OCI-LY7 (cell line): ENCODE measurements around the gene TRMU. TPM values are rescaled to one million over a fixed set of nuclear protein-coding genes. Genes with fewer than 3 reads are reported as not detected.
"Not testable (repeated sequence)": the region's sequence is repeated elsewhere in the genome, so short reads cannot be mapped to it uniquely, and the experiment has no call there.

Source experiments
- BruUV-seq: library from RNA; stranded (reverse); fragments of 400-500 nt; replicated peaks from 2 replicates; lab custom pipeline; 2021; lab: Mats Ljungman, UMichigan
- CTCF ChIA-PET: fragments of 300-600 bp; sonication (Branson Sonifier 250); formaldehyde crosslinking; loops from one replicate; lab custom pipeline; 2022; ENCODE audit warnings: antibody characterized with exemption; ENCODE audit not compliant: unreplicated experiment; lab: Charles Lee
- POLR2A ChIA-PET: fragments of 300-600 bp; sonication (Branson Sonifier 250); formaldehyde crosslinking; loops from one replicate; lab custom pipeline; 2022; ENCODE audit warnings: antibody characterized with exemption; lab: Charles Lee
- DNase-seq: peaks from one replicate; pipeline ENCODE4 v3.0.0-alpha.2; 2015; ENCODE audit warnings: low spot score
- H2AFZ ChIP-seq: fragments of 200-600 bp; sonication (generic), shearing (Covaris generic); 2 replicates; pipeline ENCODE4 v1.6.1; 2014; ENCODE audit warnings: mild to moderate bottlenecking, antibody characterized with exemption, low read length, moderate library complexity
- H3K27ac ChIP-seq: fragments of 200-600 bp; sonication (generic); 2 replicates; pipeline ENCODE4 v1.5.1; 2014; ENCODE audit warnings: mixed run types, low read depth, mild to moderate bottlenecking, moderate library complexity, low read length, inconsistent platforms; ENCODE audit not compliant: poor library complexity, severe bottlenecking
- H3K36me3 ChIP-seq: fragments of 200-600 bp; sonication (generic); 2 replicates; pipeline ENCODE4 v1.6.1; 2014; ENCODE audit warnings: mild to moderate bottlenecking, antibody characterized with exemption, low read length, moderate library complexity, mixed read lengths; ENCODE audit not compliant: insufficient read depth
- H3K4me1 ChIP-seq: fragments of 200-600 bp; sonication (generic); 2 replicates; pipeline ENCODE4 v1.5.1; 2014; ENCODE audit warnings: mild to moderate bottlenecking, low read length; ENCODE audit not compliant: insufficient read depth, poor library complexity, severe bottlenecking
- H3K4me2 ChIP-seq: fragments of 200-600 bp; sonication (generic); 2 replicates; pipeline ENCODE4 v1.6.1; 2014; ENCODE audit warnings: mild to moderate bottlenecking, low read length
- H3K4me3 ChIP-seq: fragments of 200-600 bp; sonication (generic); 2 replicates; pipeline ENCODE4 v1.5.1; 2014; ENCODE audit warnings: mild to moderate bottlenecking, low read depth, low read length; ENCODE audit not compliant: poor library complexity, severe bottlenecking
- H3K79me2 ChIP-seq: fragments of 200-600 bp; sonication (generic); 2 replicates; pipeline ENCODE4 v1.6.1; 2016; ENCODE audit warnings: low read depth, mild to moderate bottlenecking, low read length, moderate library complexity, mixed read lengths; ENCODE audit not compliant: insufficient read depth
- H3K9me2 ChIP-seq: fragments of 200-600 bp; sonication (generic); 2 replicates; pipeline ENCODE4 v1.6.1; 2016; ENCODE audit warnings: mild to moderate bottlenecking, low read length, mixed read lengths; ENCODE audit not compliant: insufficient read depth
- H3K9me3 ChIP-seq: fragments of 200-600 bp; sonication (generic); 2 replicates; pipeline ENCODE4 v1.6.1; 2014; ENCODE audit warnings: mild to moderate bottlenecking, mixed run types, low read length, mixed read lengths
- H4K20me1 ChIP-seq: fragments of 200-600 bp; sonication (generic); 2 replicates; pipeline ENCODE4 v1.6.1; 2014; ENCODE audit warnings: mild to moderate bottlenecking, antibody characterized with exemption, low read length, moderate library complexity, mixed read lengths; ENCODE audit not compliant: insufficient read depth
- EZH2phosphoT487 ChIP-seq: fragments of 200-600 bp; sonication (generic); IDR thresholded peaks from 2 replicates; pipeline ENCODE4 v1.6.1; 2018; ENCODE audit warnings: low read depth, borderline replicate concordance, mild to moderate bottlenecking, mixed run types, antibody characterized with exemption, low read length, moderate library complexity, mixed read lengths
- intact Hi-C: fragments of 100-400 bp; cut with micrococcal nuclease; formaldehyde crosslinking; loops from one replicate; pipeline ENCODE4 v1.10.0; 2022; ENCODE audit not compliant: unreplicated experiment
- total RNA-seq, 2 experiments: library from RNA; depleted of rRNA in 1 of 2; stranded (reverse); fragments of >200 nt in 1 of 2; shearing (Covaris generic) in 1 of 2; gene quantifications; 2 replicates each; pipeline ENCODE4 v1.2.3, GENCODE V29; 2014 to 2022
- TF ChIP-seq, protein P1 (sequence below): fragments of 200-600 bp; sonication (generic); conservative IDR thresholded peaks from 2 replicates; pipeline ENCODE4 v1.5.1; 2014; ENCODE audit warnings: mild to moderate bottlenecking, antibody characterized with exemption, low read length, moderate library complexity, mixed read lengths

TRMU gene
- total RNA-seq, 2 experiments from 2014 or later = 88.2 to 121 TPM

DNA sequence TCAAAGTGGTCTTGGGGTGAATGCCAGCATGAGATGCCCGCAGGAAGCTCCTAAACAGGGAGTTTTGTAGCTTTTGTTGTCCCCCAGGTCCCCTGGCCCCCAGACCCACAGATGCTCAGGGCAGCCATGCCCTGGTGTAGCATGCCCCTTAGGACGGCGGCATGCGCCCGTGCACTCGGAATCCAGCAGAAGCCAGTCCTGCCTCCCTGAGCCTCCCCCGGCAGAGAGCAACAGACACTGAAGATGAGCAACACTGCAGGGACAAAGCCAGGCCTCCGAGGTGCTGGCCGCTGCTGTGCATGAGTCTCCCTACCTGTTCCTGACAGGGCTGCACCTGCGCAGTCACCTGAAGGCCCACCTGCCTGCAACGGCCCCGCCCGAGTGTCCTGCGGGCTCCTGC is 59.1 kb downstream of the TRMU start:
- no peak overlapping the region for H2AFZ ChIP-seq
- POLR2A ChIA-PET = no interaction called here
- no peak overlapping the region for H3K4me2 ChIP-seq
- H3K9me2 ChIP-seq = no peaks in the 10 kb centered on the region
- H3K4me3 ChIP-seq = no peak overlapping the region
- no peaks in the 10 kb centered on the region for H3K36me3 ChIP-seq
- no TSS peak for BruUV-seq
- CTCF ChIA-PET = no interaction called here
- no peak for DNase-seq
- no peak for TF ChIP-seq EZH2phosphoT487
- TF ChIP-seq, protein P1, sequence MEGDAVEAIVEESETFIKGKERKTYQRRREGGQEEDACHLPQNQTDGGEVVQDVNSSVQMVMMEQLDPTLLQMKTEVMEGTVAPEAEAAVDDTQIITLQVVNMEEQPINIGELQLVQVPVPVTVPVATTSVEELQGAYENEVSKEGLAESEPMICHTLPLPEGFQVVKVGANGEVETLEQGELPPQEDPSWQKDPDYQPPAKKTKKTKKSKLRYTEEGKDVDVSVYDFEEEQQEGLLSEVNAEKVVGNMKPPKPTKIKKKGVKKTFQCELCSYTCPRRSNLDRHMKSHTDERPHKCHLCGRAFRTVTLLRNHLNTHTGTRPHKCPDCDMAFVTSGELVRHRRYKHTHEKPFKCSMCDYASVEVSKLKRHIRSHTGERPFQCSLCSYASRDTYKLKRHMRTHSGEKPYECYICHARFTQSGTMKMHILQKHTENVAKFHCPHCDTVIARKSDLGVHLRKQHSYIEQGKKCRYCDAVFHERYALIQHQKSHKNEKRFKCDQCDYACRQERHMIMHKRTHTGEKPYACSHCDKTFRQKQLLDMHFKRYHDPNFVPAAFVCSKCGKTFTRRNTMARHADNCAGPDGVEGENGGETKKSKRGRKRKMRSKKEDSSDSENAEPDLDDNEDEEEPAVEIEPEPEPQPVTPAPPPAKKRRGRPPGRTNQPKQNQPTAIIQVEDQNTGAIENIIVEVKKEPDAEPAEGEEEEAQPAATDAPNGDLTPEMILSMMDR = no peak
- H3K4me1 ChIP-seq = no peaks in the 10 kb centered on the region
- no peaks in the 10 kb centered on the region for H3K9me3 ChIP-seq
- H3K79me2 ChIP-seq = no peaks in the 10 kb centered on the region
- intact Hi-C loops = no loop called here
- H4K20me1 ChIP-seq = no peaks in the 10 kb centered on the region
- no peak overlapping the region for H3K27ac ChIP-seq

DNA sequence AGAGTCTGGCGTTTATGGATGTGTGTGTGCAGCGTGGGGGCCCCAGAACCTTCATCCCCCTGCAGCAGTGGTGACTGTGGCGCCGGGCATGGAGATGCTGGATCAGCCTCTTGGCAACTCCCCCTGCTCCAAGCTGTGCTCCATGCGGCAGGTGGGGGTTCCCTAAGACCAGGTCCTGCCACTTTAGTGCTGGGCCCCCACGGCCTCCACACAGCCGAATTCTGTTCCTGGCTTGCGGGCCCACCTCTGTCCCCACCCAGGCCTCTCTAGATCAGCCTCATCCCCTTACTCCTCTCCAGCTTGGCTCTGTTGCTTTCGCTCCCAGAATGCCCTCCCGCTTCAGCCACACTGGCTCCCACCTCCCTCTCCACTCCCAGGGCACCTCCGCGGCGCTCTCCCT is 59.6 kb downstream of the TRMU start:
- no peaks in the 10 kb centered on the region for H4K20me1 ChIP-seq
- no peaks in the 10 kb centered on the region for H3K4me1 ChIP-seq
- no peaks in the 10 kb centered on the region for H3K9me2 ChIP-seq
- no peak overlapping the region for H2AFZ ChIP-seq
- no peak for DNase-seq
- no TSS peak for BruUV-seq
- no peaks in the 10 kb centered on the region for H3K9me3 ChIP-seq
- ChIA-PET POLR2A (no interaction called here), CTCF (no interaction called here)
- no peaks in the 10 kb centered on the region for H3K79me2 ChIP-seq
- H3K4me3 ChIP-seq = no peak overlapping the region
- no peak overlapping the region for H3K4me2 ChIP-seq
- no peak overlapping the region for H3K27ac ChIP-seq
- intact Hi-C loops = no loop called here
- TF ChIP-seq, protein P1 = no peak
- no peaks in the 10 kb centered on the region for H3K36me3 ChIP-seq

DNA sequence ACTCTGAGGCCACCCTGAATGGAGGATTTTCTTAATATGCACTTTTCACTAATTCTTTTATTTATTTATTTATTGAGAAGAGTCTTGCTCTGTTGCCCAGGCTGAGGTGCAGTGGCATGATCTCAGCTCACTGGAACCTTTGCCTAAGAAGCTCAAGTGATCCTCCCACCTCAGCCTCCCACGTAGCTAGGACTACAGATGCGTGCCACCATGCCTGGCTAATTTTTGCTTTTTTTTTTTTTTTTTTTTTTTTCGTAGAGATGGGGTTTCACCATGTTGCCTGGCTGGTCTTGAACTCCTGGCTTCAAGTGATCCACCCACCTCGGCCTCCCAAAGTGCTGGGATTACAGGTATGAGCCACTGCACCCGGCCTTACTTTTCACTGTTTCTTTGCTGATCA is 61.5 kb downstream of the TRMU start:
- H3K9me3 ChIP-seq, H3K4me3 ChIP-seq, H2AFZ ChIP-seq, CTCF ChIA-PET, H3K36me3 ChIP-seq, H4K20me1 ChIP-seq, BruUV-seq, H3K27ac ChIP-seq, DNase-seq, H3K4me1 ChIP-seq, H3K4me2 ChIP-seq, H3K79me2 ChIP-seq, H3K9me2 ChIP-seq, intact Hi-C loops: not testable (repeated sequence)
- POLR2A ChIA-PET = interaction anchor here (0.7 kb wide), 1 partner anchor 101 kb away, joined by 8 read pairs; no protein-coding TSS in a partner anchor
